Epidermal melanocyte (primary cell): ENCODE data around the gene TLR2.
"Not testable (repeated sequence)": the region's sequence is repeated elsewhere in the genome, so short reads cannot be mapped to it uniquely, and the experiment has no call there.

Source experiments
- DNase-seq: peaks from one replicate; pipeline ENCODE4 v3.0.0; 2011; ENCODE audit warnings: low spot score; ENCODE audit not compliant: insufficient read length

TLR2 gene

GRCh38 chr4:153661215-153661822, 22.8 kb upstream of the TLR2 start:
- no peak for DNase-seq

- DNase-seq: no peak
Measured at GRCh38 chr4:153661908-153662307, 22.2 kb upstream of the TLR2 start.

DNA sequence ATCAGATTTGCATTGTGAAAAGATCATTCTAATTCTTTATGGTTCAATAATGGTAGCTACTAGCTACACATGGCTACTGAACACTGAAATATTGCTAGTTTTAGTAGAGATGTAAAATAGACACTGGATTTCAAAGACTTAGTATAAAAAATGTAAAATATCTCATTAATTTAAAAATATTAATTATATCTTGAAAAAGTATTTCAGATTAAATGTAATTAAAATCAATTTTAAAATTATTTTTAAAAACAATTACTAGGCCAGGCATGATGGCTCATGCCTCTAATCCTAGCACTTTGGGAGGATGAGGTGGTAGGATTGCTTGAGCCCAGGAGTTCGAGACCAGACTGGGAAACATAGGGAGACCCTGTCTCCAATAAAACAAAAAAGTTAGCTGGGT, 20.4 kb upstream of the TLR2 start:
- no peak for DNase-seq

- DNase-seq: not testable (repeated sequence)
Measured at GRCh38 chr4:153666505-153666904, 17.6 kb upstream of the TLR2 start.

- DNase-seq: no peak
Measured at GRCh38 chr4:153668647-153669046, 15.4 kb upstream of the TLR2 start.

DNA sequence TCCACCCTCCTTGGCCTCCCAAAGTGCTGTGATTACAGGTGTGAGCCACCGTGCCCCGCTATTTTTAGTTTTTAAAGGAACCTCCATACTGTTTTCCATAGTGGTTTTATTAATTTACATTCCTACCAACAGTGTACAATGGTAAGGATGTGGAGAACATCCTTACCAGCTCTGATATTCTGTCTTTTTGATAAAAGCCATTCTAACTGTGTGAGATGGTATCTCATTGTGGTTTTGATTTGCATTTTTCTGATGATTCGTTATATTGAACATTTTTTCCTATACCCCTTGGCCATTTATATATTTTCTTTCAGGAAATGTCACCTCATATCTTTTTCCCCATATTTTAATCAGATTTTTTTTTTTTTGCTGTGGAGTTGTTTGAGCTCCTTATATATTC, 14.2 kb upstream of the TLR2 start:
- DNase-seq: no peak

DNA sequence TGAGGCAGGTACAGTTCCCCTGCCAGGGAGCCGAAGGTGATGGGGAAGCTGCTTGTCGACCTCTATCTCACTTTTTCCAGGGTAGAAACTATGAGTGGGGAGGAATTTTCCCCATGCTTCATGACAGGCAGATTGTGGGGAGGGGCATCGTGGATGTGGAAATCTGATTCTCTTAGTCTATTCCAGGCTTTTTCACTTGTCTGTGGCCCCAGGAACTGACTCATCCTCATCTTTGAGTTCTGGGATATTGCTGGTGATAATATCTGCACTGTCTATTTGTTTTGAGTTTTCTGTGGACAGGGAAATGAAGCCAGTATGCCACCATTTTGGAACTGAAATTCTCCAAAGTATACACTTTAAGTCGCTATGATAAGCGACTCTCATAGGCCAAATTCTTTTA, 7.6 kb upstream of the TLR2 start:
- DNase-seq: no peak

GRCh38 chr4:153676984-153677383, 7.1 kb upstream of the TLR2 start:
- DNase-seq: no peak

GRCh38 chr4:153679486-153679885, 4.6 kb upstream of the TLR2 start:
- DNase-seq: no peak

GRCh38 chr4:153683763-153684181, 308 bp upstream of the TLR2 start:
- no peak for DNase-seq

DNA sequence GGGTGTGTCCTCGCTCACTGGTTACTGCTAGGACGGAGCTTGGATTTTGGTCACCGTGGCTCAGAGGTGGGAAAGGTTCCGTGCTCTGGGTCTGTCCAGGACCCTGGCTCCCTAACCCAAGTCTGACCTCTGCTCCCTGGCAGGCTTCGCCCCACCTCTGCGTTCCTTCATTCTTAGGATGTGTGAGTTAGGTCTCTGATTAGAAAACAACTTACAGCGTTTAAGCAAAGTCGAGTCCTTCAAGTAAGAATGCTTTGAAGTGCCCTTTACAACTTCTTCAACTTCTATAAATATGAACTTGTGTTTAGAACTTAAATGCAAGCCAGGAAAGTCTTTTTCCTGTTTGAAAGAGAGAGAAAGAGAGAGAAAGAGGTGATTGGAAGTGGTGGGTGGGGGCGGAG, 891 bp downstream of the TLR2 start:
- DNase-seq: no peak

DNA sequence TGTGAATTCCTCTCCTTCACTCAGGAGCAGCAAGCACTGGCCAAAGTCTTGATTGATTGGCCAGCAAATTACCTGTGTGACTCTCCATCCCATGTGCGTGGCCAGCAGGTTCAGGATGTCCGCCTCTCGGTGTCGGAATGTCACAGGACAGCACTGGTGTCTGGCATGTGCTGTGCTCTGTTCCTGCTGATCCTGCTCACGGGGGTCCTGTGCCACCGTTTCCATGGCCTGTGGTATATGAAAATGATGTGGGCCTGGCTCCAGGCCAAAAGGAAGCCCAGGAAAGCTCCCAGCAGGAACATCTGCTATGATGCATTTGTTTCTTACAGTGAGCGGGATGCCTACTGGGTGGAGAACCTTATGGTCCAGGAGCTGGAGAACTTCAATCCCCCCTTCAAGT, 20.4 kb downstream of the TLR2 start:
- DNase-seq: no peak

- no peak for DNase-seq
Measured at GRCh38 chr4:153705743-153706468, 21.8 kb downstream of the TLR2 start.

DNA sequence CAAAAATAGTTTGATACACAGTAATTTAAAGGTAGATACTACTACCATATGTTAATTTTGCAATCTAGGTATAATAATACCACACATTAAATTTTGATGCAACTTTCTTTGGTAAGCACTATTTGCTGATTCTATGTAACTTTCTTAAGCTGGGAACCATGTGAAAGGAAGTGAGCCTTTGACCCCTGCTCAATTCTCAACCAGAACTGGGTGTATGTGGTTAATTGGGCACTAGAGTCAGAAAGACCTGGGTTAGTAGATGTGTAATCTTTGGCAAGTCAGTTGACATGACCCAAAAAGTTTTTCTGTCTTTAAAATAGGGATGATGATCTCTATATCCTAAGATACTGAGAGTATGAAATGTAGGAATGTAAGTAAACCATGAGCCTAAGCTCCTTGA, 22.4 kb downstream of the TLR2 start:
- no peak for DNase-seq

DNA sequence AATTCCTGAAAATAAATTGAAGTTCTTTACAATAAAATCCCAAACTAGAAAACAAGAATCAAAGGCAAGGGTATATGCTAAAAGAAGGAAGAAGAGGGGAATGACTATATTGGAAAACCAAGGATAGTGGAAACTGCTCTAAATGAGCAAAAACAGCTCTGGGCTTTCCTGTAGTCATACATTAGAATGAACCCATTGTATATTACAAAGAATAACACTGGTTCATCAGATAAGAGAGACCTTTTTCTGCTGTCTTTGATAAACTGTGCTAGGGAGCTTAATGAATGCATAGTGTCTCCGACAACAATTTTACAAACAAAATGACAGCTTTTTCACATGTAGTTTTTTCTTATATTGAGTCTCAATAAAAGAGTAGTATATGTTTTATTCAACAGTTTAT, 26.6 kb downstream of the TLR2 start:
- no peak for DNase-seq

DNA sequence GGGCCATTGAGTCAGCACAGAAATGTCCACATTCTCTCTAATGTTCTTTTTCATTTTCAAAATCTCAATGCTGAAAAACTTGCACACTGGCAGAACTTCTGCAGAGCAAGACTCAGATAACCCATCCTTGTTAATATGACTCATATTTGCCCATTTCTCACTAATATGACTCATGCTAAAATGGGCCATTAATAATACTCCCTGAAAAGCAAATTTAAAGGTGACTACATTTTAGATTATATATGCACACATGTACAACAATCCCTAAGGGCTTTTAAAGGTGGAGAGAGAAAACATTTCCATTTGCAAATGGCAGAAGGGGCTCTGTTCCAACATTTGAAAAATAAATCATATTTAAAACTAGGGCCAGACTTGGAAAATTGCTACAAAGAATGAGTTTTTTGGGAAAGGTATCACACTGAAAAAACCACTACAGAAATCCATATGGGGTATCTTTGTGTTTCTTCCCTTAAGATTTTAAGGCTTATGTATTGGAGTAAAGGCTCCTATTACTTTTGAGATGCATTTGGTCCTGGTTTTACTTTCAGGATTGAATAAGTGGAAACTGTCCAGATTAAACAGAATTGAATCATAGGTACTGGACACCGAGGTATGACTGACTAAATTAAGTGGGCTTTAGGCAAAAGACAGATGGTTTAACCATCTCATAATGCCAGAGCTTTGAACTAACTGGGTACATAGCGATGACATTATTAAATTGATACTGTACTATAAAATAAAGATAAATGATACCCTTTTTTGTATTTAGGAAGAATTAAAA, 30.0 kb downstream of the TLR2 start:
- DNase-seq: no peak

DNA sequence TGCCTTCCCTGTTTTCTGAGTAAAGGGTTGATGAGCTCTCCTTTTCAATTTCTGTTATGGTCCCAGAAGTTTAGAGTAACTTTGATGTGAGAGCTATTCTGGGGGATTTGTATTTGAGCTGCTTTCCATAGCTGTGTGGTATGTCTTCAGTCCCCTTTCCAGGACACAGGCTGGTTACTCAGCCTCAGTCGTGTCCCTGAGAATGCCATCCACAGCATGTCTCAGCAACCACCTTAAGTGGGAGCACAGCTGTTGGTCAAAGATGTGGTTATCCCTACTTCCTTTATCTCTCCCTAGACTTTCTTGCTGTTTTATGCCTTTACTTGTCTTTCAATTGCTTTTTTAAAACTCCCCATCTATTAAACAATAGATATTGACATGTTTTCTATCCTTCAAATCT, 38.0 kb downstream of the TLR2 start:
- DNase-seq: no peak

DNA sequence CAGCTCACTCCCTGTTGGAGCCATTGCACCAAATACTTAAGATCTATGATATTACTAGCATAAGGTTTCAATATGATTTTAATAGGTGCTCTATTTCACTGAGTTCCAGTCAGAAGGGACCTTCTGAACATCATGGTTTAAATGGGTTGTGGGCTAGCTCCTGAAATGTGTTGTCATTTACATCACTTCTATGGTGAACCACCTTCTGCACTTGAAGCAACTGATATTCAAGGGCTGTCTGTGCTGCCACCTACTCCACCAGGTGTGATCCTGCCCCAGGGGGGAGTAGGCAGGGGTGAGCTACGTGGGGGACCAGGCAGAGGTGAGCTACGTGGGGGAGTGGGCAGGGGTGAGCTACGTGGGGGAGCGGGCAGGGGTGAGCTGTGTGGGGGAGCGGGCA, 40.5 kb downstream of the TLR2 start:
- DNase-seq: no peak

DNA sequence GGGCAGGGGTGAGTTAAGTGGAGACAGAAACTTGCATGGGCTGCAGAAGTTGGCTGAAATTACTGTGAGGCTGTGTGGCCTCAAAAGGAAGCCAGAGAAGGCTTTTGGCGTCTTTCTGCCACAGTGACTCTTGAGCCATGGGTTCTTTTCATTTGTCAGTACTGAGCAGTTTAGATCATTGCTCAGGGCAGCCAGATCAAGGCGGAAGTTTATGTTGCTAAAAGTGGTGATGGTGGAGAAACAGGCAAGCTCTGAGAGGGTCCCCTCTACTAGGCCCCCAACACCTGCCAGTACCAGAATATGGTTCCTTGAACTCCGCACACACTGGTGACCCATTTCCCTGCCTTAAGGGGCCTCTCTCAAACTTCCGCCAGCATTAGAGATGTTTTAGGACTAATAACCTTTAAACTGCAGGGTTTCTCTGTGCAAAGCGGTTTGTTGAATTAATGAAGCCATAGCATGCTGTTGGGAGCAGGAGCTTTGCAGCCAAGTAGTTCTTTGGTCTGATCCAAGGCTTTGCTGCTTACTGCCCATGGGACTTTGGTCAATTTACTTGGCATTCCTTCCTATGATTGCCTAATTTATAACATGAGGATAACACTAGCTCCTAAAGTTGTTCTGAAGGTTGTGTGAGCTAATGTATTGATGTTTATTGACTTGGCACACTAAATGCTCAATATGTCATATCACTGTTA, 41.2 kb downstream of the TLR2 start:
- no peak for DNase-seq

GRCh38 chr4:153725831-153726154, 41.7 kb downstream of the TLR2 start:
- DNase-seq: no peak

GRCh38 chr4:153728151-153728550, 44.1 kb downstream of the TLR2 start:
- DNase-seq: no peak

DNA sequence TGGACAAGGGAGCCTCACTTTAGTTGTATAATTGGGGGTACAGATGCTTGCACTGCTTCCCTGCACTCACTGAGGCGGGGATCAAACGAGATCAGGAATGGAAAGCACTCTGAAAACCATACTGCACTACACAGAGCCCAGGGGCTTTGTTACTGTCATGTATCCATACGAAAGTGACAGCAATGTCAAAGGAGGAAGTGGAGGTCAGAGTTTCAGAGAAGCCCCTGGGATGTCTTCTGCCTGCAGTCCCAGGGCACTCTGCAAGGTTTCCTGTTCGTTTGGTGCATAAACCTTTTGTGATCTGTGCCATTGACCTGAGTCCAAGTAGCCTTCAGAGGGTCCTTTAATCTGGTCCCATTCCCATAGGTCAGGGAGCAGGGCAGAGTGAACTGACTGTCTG, 44.6 kb downstream of the TLR2 start:
- DNase-seq: no peak
